ENCODE measurements around the gene DDX1. TPM values are rescaled to one million over a fixed set of nuclear protein-coding genes. Genes with fewer than 3 reads are reported as not detected.

Gene DDX1
- total RNA-seq, 3 donors from 2014 or later, result 70.7 to 96.7 (median 72.4) TPM

DNA sequence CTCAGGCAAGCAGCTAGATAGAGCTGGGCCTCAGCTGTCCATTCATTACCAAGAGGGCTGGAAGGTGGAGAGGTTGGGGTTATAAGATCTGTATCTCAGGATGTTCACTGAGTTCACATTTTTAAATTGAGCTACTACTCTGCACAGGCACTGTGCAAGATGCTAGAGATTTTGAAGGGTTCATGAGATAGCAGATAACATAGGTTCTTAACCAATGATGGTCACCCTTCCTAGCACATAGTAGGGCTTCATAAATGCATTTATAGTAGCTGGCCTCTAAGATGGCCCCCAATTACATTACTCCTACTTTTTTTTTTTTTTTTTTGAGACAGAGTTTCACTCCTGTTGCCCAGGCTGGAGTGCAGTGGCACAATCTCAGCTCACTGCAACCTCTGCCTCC lies 79.7 kb downstream of the DDX1 start:
- TF ChIP-seq, protein P1, sequence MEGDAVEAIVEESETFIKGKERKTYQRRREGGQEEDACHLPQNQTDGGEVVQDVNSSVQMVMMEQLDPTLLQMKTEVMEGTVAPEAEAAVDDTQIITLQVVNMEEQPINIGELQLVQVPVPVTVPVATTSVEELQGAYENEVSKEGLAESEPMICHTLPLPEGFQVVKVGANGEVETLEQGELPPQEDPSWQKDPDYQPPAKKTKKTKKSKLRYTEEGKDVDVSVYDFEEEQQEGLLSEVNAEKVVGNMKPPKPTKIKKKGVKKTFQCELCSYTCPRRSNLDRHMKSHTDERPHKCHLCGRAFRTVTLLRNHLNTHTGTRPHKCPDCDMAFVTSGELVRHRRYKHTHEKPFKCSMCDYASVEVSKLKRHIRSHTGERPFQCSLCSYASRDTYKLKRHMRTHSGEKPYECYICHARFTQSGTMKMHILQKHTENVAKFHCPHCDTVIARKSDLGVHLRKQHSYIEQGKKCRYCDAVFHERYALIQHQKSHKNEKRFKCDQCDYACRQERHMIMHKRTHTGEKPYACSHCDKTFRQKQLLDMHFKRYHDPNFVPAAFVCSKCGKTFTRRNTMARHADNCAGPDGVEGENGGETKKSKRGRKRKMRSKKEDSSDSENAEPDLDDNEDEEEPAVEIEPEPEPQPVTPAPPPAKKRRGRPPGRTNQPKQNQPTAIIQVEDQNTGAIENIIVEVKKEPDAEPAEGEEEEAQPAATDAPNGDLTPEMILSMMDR (IDR thresholded peaks at IDR 0.05), result no peak
- Histone ChIP-seq H3K4me3 (no peak overlapping the region), H3K4me1 (ENCODE audit: low read depth) (no peaks in the 10 kb centered on the region), H3K36me3 (ENCODE audit: low read depth) (no peaks in the 10 kb centered on the region), H3K9me3 (no peaks in the 10 kb centered on the region)
- intact Hi-C loops (cut with DNase I, micrococcal nuclease), result no loop called here
- DNase-seq (no peak), ATAC-seq (no peak)

DNA sequence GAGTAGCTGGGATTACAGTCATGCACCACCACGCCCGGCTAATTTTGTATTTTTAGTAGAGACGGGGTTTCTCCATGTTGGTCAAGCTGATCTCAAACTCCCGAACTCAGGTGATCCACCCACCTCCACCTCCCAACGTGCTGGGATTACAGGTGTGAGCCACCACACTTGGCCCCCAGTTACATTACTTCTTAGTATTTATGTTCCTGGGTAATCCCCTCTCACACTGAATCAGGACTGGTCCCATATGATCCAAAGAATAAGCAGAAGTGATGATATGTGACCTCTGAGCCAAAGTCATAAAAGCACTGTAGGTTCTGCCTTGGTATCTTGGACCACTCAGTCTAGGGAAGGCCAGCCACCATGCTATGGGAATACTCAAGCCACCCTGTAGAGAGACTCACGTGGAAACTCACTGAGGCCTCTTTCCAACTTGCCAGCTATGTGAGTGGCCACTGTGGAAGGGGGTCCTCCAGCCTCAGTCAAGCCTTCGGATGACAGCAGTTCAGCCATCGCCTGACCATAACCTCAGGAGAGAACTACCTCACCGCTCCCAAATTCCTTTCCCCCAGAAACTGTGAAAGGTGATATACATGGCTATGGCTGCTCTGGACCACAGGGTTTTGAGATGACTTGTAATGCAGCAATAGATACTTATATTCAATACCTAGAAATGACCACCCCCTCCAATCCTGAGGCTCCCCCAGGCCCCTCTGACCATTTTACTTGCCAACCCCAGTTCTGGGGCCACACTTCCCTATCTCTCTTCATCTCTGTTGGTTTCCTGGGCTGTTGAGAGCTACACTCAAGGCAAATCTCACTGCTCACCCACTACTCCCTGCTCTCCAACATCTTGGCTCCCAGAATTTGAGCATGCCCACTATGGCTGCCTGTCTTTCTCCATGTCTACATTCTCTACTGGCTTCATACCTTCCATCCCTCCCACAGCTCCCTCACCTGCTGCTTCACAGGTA lies 80.5 kb downstream of the DDX1 start:
- intact Hi-C loops (cut with DNase I, micrococcal nuclease), result no loop called here
- Histone ChIP-seq H3K36me3 (ENCODE audit: low read depth) (no peaks in the 10 kb centered on the region), H3K4me3 (no peak overlapping the region), H3K9me3 (no peaks in the 10 kb centered on the region), H3K4me1 (ENCODE audit: low read depth) (no peaks in the 10 kb centered on the region)
- TF ChIP-seq, protein P1 (IDR thresholded peaks at IDR 0.05), result no peak
- DNase-seq (no peak), ATAC-seq (no peak)

GRCh38 chr2:15672961-15673918 lies 81.6 kb downstream of the DDX1 start:
- intact Hi-C loops (cut with DNase I, micrococcal nuclease), result no loop called here
- ATAC-seq (no peak), DNase-seq (no peak)
- no peaks in the 10 kb centered on the region for H3K9me3 ChIP-seq
- no peaks in the 10 kb centered on the region for H3K36me3 ChIP-seq (ENCODE audit: low read depth)
- no peaks in the 10 kb centered on the region for H3K4me1 ChIP-seq (ENCODE audit: low read depth)
- TF ChIP-seq, protein P1 (IDR thresholded peaks at IDR 0.05), result no peak
- H3K4me3 ChIP-seq, result no peak overlapping the region

DNA sequence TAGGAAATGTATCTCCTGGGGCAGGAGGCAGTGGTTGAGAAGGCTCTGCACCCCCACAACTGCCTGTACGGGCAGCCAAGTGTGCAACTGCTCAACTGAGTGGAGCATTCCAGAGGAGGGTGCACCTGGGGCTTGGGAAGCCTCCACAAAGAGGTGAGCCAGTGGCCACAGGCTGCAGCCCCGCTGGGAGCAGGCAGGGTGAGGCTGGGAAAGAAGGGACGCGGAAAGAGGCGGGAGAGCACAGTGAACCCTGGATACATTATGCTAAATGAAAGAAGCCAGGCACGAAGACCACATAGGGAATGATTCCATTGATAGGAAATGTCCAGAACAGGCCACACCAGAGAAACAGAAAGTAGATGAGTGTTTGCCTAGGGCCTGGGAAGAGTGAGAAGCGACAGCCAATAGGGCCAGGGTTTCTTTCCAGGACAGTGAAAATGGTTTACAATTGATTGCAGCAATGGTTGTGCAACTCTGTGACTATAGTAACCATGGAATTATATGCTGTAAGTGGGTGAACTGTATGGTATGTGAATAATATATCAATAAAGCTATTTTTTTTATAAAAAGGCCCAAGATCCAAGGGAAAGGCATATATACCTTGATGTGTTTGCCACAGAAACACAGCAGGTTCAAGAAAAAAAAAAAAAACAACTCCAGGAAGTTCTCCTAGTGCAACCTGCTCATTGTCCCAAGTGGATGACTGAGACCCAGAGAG lies 82.4 kb downstream of the DDX1 start:
- TF ChIP-seq, protein P1 (IDR thresholded peaks at IDR 0.05), result no peak
- intact Hi-C loops (cut with DNase I, micrococcal nuclease), result no loop called here
- Histone ChIP-seq H3K36me3 (ENCODE audit: low read depth) (no peaks in the 10 kb centered on the region), H3K4me1 (ENCODE audit: low read depth) (no peaks in the 10 kb centered on the region), H3K4me3 (no peak overlapping the region), H3K9me3 (no peaks in the 10 kb centered on the region)
- DNase-seq, result peak in 1 of 3 donors; percentile 6
- peak; percentile 47 for ATAC-seq

Data from mucosa of descending colon (tissue), 3 donors.